MV-4-11 (cell line): Measurements from ENCODE around the gene SLC35E1.

Experiments
- DNase-seq: peaks from one replicate; lab custom pipeline; 2025; lab: John Stamatoyannopoulos, UW

The SLC35E1 gene

DNA sequence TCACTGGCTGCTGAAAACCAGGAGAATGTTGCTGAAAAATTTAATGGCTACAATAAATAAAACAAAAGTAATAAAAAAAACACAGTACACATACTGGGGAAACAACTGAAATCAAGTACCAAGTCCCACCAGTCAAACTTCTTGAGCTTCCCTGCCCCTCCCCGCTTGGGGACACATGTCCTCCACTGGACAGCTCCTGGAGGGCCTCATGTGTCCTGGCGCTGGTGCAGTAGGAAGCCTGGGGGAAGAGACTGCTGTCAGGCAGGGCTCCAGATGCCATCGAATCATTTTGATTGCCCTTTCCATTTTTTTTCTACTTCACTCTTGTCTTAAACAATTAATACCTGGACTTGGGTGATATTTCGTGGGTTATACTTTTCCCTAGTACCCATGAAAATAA, 26.6 kb upstream of the SLC35E1 start:
- DNase-seq, result no peak

DNA sequence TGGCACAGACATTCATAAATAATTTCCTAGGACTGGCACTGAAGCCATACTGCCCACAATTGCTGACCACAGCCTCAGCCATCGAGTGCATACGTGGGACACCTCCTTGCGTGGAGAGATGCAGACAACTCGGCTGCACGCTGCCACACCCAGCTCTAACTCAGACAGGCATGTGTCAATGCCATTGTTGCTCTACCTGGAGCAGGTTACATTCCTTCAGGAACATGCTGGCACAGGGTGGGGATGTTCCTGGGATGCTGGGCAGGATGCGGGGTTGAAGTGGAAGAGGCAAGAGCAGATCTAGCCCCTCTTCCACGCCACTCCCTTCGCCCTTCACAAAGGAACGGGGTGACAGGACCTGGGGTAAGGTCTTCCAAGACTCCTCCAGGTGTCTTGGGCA, 24.2 kb upstream of the SLC35E1 start:
- no peak for DNase-seq

GRCh38 chr19:16595097-16595496, 22.9 kb upstream of the SLC35E1 start:
- no peak for DNase-seq

DNA sequence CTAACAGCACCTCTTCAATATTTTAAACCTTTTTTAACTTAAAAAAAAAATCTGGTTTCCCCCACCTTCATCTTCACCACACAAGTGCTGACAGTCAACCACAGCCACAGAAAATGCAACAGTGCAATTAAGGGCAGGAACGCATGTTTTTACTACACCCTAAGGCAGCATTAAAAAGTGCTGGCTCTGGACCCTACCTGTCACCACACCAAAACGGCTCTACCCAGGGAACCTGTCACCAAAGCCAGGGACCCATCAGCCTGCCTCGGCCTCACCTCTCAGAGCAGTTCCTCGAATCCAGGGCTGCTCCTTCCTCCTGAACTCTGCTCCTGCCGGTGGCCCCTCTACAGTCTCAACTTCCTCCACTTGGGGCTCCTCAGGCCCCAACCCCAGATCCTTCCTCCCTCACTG, 22.5 kb upstream of the SLC35E1 start:
- no peak for DNase-seq

DNA sequence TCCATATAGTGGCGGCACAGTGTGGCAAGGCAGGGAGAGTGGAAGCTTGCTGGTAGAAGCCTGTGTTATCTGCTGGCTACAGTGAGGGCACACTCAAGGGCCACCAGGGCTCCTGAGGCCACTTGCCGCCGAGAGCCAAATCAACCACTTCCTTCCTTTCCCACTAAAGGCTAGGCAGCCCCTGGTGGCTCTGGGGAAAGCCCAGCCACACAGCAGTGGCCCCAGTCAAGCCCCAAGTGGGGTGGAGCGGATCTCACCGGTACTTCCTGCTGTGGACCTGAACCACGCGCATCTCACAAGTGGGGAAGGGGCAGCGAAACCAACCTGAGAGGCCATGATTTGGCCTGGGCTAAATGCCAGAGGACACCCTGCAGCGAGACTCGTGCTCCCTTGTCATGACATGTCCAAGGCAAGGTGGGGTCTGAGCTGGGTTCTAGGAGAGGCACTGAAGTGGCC, 21.9 kb upstream of the SLC35E1 start:
- peak; percentile 63 for DNase-seq

GRCh38 chr19:16593181-16593580, 21.0 kb upstream of the SLC35E1 start:
- DNase-seq, result no peak

DNA sequence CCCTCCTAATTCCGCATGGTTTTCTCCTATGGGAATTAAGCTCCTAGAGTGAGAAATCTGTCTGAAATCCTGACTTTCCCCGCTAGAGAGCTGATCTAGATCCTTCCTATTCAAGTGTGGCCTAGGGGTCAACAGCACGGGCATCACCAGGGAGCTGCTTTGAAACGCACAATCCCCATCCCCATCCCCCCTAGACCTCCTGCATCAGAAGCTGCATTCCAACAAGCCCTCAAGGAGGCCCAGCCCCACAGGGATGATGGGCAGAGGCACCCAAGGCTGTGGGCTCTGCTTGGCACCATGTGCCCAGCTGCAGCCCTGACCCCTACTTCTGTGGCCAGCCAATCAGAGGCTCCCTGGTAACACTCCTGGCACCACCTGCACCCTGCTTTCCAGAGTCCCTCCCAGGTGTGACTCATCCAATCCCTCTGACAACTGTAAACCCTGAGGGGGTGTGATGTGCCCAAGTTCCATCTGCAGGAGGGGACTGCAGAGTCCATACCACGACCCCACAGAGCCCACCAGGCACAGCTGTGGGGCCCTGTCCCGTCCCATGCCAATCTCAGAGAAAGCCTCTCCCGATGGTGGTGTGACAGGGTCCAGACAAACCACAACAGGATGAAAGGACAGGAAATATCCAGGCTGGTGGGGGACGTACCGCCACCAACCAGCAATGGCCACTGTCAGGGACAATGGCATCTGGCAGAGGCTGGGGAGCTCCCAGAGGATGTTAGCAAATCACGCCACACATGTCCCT, 19.8 kb upstream of the SLC35E1 start:
- no peak for DNase-seq

DNA sequence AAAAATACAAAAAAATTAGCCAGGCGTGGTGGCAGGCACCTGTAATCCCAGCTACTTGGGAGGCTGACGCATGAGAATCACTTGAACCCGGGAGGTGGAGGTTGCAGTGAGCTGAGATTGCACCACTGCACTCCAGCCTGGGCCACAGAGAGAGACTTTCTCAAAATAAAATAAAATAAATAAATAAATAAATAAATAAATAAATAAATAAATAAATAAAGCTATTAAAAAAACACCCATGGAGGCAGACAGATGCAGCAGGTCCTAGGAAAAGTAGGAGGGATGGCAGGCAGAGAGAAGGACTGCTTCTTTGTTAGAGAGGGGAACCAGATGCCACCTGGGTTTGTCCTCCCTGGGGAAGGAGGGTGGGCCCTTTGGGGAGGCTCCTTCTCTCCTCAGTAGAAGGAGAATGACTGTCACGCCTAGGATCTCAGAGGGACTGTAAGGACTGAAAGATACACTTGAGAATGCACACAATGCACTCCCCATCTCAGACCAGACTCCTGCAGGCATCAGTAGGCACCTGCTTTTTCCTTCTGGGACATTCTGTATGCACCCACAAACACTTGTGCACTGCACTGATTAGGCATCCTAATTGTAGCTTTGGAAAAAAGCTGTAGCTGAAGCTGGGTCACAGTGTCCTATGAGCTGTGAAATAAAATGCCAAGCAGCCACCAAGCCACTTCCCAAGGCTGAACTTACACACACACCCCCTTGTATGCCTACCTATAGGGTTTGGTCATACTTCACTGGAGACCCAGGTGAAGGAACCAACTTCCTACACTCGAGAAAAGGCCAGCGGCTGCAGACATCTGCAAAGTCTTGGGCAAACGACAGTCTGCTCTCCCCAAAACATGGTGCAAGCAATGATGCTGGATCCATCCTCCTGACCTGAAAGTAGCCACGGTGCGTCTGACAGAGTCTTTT, 18.9 kb upstream of the SLC35E1 start:
- no peak for DNase-seq

DNA sequence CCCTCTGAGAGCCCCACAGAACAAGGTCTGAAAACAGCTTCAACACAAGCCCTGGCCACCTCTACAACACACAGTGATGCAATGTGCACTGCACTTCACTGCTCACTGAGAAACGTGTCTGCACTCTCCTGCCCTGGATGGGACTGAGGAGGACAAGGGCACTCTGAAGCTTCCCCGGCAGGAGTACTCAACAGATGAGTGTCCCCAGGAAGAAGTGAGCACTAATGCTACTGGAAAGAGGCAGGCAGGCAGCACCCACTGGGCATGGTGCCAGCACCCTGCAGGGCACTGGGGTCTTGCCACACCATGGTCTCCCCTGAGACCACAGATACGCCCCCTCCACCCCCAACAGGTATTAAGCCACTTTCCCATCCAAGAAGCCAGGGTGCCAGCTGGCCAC, 17.7 kb upstream of the SLC35E1 start:
- no peak for DNase-seq

- DNase-seq, result no peak
Measured at GRCh38 chr19:16588824-16589577, 16.8 kb upstream of the SLC35E1 start.

- peak; percentile 91 for DNase-seq
Measured at GRCh38 chr19:16587833-16588823, 15.9 kb upstream of the SLC35E1 start.

- no peak for DNase-seq
Measured at GRCh38 chr19:16586991-16587832, 15.0 kb upstream of the SLC35E1 start.

- no peak for DNase-seq
Measured at GRCh38 chr19:16586477-16586871, 14.3 kb upstream of the SLC35E1 start.

- peak; percentile 85 for DNase-seq
Measured at GRCh38 chr19:16585808-16586476, 13.7 kb upstream of the SLC35E1 start.

DNA sequence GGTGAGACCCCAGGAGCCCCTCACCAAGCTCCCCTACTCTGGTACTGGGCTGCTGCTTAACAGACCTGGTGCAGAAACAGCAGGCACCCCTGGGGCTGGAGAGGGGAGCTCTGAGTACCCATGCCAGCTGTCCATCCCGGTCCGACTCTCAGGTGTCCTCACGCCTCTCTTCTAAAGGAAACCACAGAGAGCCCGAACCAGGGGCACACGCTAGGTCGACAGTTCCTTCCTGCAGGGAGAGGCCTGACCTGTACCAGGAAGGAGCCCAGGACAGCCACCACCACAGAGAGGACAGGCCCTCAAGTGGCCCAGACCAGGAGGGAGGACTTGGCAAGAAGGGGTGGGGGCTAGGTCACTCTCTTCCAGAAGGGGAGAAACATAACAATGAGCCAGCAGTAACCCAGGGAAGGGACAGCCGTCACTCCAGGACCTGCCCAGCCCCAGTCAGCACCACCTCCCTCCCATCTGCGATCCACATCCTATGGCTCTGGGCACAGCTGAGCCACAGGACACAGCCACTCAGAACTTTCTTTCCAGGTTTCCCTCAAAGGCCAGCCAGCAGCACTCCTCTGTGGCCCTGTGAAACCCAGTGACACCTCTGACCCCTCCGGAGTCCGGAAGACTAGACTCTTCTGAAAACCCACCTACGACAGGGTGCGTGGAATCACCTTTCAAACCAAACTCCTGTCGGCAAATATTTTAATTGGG, 13.0 kb upstream of the SLC35E1 start:
- no peak for DNase-seq

DNA sequence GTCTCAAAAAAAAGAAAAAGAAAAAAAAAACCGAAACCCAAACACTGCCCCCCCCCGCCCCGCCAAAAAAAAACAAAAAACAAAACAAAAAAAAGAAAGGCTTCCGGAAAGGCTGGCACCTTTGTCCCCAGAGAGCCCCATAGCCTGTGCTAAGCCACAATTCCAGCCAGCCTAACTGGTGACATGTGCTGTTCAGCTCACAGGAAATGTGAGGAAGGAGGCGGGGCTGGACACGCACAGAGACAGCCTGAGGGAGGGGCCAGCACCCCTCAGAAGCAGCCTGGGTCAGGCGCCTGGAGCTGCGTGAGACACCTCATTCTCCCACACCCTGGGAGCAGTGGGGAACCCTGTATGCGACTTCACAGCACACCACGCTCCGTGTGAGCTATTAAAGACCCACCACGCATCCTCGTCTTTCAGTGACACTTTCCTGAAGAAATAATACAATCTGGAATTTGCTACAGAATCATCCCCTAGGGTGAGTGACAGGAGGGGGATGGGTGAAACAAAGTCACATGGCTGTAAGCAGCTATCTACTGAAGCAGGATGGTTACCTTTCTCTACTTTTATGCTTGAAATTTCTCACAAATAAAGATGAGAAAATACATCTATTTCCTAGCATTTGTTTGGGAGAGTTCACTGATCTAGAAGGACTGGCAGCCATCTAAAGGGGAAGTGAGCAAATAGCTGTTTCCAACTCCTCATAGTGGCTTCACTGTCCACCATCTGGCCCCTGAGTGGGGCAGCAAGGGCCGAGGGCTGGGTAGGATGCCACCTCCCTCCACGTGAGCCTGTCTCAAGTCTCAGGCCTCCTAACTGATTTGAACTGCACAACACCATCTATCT, 12.3 kb upstream of the SLC35E1 start:
- peak; percentile 88 for DNase-seq

- DNase-seq, result no peak
Measured at GRCh38 chr19:16582486-16583261, 10.5 kb upstream of the SLC35E1 start.
